ENCODE results near the gene SCT.

Gene SCT

GRCh38 chr11:621838-622237 is 5.1 kb downstream of the SCT start:
- DNase-seq: no peak

GRCh38 chr11:620935-621814 is 5.8 kb downstream of the SCT start:
- no peak for DNase-seq

- no peak for DNase-seq
Measured at GRCh38 chr11:620201-620600, 6.8 kb downstream of the SCT start.

GRCh38 chr11:619628-620050 is 7.3 kb downstream of the SCT start:
- no peak for DNase-seq

- no peak for DNase-seq
Measured at GRCh38 chr11:618856-619627, 7.9 kb downstream of the SCT start.

GRCh38 chr11:617912-618682 is 8.9 kb downstream of the SCT start:
- DNase-seq: peak in 1 of 14 donors; percentile 23

GRCh38 chr11:617199-617911 is 9.6 kb downstream of the SCT start:
- DNase-seq: no peak

GRCh38 chr11:616320-617198 is 10.4 kb downstream of the SCT start:
- DNase-seq: no peak

GRCh38 chr11:615504-616319 is 11.3 kb downstream of the SCT start, which contains the start of gene IRF7:
IRF7 (minus strand) TSS chr11:615950; CDS start chr11:615364, 586 bp downstream.
- peak; percentile 49 to 88 (median 78) for DNase-seq

- DNase-seq: peak in 2 of 14 donors; percentile 20 to 59
Measured at GRCh38 chr11:614623-615503, 12.1 kb downstream of the SCT start.

GRCh38 chr11:614021-614622 is 12.9 kb downstream of the SCT start:
- no peak for DNase-seq

- DNase-seq: peak in 2 of 14 donors; percentile 15 to 35
Measured at GRCh38 chr11:613369-613968, 13.5 kb downstream of the SCT start.

- DNase-seq: no peak
Measured at GRCh38 chr11:612961-613300, 14.1 kb downstream of the SCT start.

GRCh38 chr11:612201-612960 is 14.6 kb downstream of the SCT start:
- DNase-seq: no peak

GRCh38 chr11:611001-611996 is 15.7 kb downstream of the SCT start:
- DNase-seq: no peak

GRCh38 chr11:610146-610801 is 16.7 kb downstream of the SCT start:
- DNase-seq: no peak
